Inflammatory macrophage (primary cell): ENCODE measurements around the gene ADGRG6.

Experiments used
- DNase-seq, 2 donors: peaks; one replicate each; pipeline ENCODE4 v3.0.0-alpha.2; 2020 to 2022

The ADGRG6 gene

DNA sequence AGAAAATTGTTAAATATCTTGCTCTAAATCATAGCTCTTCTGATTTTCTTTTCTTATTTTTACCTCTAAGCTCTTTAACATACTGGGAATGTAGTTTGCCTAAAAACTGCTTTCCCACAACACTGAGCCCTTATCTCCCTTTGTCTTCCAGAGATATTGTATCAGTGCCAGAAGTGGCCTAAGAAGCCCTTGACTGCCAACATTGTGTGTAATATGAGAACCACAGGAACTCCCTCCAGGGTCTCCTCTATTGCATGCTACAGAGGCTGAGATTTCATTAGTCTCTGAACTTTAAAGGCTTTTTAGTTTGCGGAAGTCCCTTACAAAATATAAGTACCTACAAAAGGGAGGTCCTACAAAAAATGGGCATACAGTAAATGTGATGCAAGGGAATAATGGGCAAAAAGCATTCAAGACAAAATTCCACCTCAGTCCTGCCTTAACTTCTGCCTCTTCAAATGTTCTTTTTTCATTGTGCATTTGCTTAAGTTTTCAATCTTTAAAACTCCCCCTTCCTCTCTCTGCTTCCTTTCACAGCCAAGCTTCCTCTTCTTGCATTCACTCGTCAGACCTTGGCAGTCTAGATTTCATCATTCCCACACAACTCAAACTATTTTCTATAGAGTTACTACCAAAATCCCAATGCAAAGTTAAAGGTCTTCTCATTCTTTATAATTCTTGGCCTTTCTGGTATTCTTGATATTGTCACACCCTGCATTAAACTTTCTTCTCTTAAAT, 76.5 kb downstream of the ADGRG6 start:
- peak; percentile 40 to 68 for DNase-seq

DNA sequence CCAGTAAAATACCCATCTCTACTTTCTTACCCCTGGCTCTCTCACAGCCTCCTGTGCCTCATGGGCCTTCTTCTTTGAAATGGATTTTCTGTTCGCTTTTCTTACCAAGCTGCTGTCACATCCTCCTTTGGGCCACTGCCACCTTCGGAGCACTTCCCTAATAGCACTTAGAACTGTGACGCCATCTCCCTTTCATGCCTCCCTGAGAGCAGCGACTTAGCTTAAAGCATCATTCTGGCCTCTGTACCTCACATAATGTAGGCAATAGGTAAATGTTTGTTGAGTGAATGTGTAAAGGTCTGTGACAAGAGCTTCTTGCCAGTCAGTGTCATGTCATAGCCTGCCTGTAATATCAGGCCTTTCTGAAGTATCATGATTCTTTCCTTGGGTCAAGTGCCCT, 78.8 kb downstream of the ADGRG6 start:
- DNase-seq: peak; percentile 39 to 54

DNA sequence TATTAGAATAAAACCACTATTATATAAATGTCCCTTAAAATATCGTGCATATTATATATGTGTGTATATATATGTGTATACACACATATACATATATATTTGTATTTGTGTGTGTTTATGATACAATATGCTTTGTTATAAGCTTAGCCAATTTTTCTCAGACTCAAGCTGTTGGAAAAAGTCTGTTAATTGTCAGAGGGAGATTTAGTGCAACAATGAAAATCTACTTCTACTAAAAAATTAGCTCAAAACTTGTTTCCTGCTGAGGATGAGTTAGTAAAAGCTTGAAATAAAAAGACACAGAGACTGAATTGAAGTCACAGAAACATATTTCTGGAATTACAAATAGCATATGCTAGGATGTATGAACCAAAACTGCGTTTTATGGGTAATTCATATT, 79.4 kb downstream of the ADGRG6 start:
- no peak for DNase-seq

DNA sequence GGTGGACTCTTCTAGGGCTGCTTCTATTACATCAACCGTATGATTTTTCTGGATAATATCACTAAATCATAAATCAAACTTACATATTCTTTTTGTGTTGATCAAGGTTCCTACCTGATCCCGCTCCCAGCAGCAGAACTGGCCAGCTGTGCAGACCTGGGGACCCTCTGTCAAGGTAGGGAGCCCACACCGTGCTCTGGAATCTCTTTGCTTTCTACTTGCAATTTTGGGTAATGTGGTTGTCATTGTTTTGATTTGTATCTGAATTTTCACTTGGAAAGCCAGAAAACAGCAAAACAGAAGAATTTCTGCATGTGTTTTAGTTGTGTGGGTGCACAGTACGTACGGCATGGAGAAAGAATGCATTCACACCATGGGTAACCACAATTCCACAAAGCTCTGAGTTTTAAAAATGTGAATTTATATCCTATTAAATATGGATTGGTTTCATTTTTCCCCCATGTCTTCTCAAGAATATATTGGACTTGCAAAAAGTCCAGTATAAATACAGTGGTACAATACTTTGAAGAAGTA, 80.1 kb downstream of the ADGRG6 start:
- no peak for DNase-seq

DNA sequence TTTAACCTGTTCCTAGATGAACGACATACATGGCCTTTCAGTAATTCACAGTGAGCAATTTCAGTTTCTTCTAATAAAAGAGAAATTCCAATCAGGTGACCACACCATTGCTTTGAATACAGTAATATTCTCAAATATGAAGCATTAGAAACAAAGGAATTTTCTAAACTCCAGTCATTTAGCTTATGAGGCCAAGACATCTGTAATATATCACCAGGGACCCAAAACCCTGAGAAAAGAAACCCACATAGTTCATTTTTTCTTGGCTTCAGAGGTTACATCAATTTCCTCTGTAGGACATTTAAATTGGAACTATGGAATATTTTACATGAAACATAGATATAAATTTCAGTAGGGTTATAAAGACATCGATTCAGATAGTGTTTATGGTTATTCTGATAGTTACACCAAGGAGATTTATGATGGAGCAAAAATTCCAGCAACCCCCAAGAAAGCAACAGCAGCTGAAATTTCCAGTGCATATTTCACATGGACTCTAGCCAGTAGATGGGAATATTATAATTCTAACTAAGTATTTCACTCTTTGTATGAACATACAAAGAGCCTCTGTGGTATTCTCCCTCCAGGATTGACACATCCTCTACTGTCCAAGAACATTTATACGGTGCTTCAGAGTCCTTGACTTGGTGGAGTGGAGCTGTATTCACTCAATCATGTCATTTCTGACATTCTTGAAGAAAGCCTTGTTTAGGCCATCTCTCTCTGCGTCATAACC, 82.9 kb downstream of the ADGRG6 start:
- DNase-seq: no peak

DNA sequence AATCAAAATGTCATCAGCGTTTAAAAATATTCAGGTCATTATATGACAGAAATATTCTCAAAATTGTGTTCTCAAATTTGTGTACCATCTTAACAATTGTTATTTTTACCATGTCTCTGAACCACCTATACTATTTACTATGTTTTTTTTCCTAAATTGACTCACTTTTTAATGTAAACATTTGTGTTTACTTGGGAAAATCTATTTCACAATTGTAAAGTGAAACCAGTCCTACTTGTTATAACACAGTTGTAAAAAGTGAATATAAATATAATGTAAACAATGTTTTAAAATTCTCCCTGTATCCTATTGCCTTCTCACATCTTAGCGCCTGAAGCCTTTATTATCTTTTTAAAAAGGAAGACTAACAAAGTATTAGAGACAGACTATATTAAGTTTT, 83.5 kb downstream of the ADGRG6 start:
- DNase-seq: no peak

DNA sequence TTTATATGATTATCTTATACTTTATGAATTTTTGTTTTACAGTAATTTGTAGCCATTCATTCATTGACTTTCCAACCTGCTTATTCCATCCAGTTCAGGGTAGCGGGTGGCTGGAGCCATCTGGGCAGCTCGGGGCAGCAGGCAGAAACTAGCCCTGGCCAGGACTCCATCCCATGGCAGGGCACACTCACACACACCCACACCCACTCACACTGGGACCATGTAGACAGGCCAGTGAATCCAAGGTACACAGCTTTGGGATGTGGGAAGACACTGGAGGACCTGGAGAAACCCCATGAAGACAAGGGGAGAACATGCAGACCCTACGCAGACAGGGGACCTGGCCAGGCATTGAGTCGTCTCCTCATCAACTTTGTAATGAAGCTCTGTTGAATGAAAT, 84.8 kb downstream of the ADGRG6 start:
- no peak for DNase-seq

DNA sequence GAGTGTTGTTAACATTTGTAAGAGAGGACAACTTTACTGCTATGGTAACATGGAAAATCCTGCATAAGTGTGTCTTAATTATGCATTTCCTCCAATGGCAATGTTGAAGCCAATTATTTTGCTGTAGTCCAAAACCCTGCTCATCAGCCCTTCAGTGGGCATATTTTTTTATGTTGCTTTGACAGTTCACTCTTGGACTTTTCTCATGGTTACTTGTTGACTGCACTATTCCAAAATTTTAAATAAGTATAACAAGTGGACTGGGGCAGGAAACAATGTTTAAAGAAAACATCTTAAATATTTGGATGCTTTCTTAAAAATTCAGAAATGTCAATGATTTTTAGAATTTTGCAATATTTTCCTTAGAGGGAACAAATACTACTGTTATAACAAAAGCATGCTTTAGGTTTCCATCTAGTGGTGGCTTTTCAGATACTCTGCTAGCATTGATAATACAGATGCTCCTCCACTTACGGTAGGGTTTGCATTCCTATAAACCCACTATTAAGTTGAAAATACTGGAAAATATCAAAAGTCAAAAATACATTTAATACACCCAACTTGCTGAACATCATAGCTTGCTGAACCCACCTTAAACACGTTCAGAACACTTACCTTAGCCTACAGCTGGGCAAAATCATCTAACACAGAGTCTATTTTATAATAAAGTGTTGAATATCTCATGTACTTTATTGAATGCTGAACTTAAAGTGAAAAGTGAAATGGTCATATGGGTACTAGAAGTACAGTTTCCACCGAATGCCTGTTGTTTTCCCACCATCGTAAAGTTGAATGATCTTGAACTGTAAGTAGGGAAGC, 86.4 kb downstream of the ADGRG6 start:
- DNase-seq: peak; percentile 34 to 63

DNA sequence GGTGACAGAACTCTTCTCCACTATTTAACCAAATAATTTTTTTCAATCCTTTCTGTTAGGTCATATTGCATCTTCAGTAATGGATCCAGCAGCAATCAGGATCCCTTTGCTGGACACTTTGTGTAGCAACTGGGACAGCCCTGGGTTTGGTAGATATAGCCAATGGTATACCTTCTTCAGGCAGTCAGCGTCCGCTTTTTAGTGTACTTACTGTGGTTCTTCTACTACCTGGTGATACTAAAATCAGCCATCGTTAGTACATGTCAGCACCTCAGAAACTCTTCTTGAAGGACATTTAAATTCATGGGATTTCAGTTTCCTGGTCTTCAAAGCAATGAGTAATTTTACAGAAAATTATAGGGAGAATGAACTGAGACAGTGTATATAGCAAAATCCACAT, 93.5 kb downstream of the ADGRG6 start:
- DNase-seq: no peak

DNA sequence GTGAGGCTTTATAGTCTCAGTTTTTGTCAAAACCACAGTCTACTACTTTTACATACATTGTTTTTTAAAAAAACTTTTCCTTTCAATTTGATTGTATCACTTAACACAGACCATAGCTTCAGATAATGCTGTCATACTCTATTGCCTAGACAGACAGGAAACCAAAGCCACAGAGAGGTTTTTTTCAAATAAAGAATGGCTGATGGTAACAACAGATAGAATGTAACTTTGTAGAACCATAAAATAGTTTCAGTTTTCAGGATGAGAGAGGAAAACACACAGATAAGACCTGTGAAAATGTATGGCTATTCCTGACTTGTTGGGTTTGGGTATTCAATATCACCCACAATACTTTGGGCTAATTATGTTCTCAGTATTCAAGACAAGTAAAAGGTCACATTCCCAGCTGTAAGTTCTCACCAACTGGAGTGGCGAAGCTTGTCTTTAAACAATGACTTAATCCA, 94.0 kb downstream of the ADGRG6 start:
- DNase-seq: no peak

DNA sequence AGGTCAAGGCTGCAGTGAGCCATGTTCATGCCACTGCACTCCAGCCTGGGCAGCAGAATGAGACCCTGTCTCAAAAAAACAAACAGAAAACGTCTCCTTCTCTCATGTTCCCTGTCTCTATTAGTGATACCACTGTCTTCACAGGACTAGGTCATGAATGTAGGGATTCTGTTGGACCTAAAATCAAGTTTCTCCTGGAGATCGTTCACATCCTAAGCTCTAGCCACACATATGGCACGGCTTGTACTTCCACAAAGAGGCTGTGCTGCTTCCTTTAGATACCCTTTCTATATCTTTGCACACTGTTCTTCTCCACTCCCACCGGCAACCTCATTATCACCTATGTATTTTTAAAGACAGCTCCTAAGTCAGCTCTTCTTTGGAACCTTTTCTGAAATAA, 96.5 kb downstream of the ADGRG6 start:
- no peak for DNase-seq

DNA sequence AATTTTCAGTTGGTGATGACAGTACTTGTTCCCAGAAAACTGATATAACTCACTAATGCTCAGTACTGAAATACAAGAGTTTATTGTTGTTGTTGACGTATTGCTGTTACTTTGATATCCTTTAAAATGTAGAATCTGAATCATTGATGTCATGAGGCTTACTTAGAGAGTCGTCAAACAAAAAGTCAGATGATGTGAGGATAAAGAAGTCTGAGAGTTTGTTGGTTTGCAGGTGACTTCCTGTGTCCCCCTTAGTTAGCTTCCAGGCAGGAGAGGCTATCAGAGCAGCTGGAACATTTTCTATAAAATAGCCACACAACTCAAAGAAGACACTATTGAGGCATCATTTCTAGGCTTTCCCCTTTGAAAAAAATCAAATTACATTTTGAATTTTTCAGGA, 97.9 kb downstream of the ADGRG6 start:
- no peak for DNase-seq

DNA sequence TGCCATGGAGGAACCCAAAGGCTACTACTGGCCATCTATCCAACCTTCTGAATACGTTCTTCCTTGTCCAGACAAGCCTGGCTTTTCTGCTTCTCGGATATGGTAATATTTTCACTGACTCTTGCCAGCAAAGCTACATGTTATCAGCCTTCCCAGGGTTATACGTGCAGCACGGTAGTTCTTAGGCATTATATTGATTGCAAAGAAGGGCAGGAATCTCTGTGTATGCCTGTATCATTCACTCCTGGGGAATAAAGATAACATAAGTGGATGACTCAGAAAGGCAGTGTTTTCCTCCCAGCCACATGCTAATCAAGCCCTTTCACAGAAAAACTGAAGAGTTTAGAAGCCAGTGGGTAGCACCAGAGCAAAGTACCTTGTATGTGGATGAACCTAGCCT, 98.7 kb downstream of the ADGRG6 start:
- DNase-seq: no peak

DNA sequence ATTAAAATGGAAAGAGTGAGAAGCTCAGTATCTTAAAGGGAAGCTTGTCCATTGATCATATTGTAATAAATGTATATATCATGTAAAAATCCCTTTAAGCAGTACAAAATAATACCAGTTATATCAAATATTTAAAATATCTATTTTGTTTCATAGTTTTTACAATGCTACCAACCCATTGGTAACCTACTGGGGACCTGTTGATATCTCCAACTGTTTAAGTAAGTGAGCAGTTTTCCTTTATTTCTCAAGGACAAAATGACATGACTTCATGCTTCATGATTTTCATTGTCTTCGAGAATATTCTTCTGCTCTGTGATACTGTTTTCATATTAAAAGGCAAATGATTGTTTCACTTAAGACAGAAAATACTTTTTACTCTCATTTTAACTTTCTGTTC, 100.0 kb downstream of the ADGRG6 start:
- DNase-seq: no peak

DNA sequence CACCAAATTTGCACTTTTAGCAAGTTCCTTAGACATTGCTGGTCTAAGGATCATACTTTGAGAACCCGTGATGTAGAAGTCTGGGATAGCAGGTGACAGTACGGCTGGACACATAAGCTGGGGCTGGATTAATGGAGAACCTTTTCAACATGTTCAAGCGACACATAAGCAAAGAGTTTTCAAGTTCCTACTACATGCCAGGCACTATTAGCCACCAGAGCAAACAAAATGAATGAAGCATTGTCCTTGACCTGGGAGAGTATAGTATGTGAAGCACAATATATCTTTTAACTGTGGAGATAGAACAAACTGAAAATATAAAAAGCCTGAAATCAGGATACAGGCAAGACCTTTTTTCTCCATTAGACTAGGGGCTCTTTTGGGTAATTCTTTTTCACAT, 102.9 kb downstream of the ADGRG6 start:
- no peak for DNase-seq

DNA sequence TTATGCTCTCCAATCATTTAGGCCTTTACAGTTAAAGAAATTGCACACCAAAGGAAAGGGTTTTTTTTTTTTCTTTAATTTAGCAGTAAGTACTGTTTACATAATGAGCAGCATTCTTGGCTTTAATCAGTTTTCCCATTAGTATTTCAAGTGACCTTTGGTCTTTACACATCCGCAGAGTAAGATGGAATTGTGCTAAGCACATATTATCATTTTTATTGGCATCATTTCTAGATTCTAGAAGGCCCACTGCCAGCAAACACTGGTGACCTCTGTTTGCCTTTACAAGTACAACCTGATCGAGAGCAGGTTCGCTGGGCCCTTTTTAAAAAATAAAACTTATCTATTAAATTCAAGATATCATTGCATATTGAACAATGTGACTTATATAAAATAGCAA, 104.3 kb downstream of the ADGRG6 start:
- no peak for DNase-seq

DNA sequence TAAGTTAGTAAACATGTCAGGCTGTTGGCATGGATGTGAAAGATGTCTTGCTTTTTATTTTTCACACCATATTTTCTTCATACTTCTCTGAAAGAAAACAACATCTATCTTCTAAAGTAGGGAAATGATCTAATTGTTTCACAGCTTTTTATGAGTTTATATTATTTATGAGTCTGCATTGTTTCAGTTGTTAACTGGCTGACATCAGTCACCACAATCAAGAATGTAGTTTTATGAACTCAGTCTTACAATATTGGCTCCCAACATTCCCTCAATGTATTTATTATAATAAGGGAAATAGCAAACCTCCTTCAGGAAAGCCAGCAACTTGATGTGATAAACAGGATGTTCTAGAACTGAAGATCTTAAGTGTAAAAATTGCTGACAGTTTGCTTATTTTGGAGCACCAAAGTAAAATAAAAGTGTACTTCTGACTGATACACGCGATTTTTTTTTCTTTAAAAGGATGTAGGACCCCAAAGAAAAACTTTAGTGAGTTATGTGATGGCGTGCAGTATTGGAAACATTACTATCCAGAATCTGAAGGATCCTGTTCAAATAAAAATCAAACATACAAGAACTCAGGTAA, 106.0 kb downstream of the ADGRG6 start:
- no peak for DNase-seq

DNA sequence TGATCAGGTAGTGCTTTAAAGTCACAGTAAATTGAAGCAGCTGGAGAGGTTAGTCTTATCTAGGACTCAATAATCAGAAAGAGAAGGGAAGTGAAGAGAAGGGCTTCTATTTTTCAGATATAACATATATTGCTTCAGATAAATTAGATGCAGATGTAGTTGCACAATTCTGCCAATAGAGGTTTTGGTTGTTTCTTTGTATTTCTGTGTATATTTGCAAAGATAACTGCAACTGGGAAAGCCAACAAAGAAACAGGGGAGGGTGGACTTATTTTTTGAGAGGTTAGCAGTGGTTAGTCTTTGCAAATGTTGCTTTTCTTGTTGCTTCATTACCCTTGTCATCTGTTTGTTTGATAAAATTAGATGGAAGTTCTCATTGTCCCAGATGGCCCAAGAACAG, 106.6 kb downstream of the ADGRG6 start:
- DNase-seq: no peak

DNA sequence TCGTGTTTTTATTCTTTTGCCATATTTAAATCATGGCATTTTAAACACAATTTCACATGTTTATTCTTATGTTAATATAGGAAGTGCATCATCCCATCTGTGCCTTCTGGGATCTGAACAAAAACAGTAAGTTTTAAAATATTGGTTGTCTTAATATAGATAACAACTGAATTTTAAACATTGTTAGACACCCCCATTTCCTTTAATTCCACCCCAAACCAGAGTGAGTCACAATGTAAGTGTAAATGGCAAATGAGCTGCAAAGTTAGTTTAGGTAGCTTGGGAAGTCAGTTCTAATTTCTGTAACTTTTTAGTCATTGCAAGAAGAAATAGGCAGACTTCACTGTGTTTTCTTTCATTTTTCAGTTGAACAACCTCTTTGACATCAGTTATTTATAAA, 108.0 kb downstream of the ADGRG6 start:
- DNase-seq: no peak

DNA sequence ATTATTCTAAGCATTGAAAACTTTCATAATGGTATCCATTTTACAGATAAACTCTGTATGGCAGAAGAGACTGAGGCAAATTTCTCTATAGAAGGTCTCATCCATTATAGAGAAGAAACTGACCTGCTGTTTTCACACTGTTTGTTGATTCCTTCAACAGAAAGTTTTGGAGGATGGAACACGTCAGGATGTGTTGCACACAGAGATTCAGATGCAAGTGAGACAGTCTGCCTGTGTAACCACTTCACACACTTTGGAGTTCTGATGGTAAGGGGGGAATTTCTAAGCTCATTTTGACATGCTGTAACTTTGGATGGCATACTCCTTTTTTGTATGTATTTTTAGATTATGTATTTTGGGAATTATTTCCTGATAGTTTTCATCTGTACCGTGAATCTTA, 109.3 kb downstream of the ADGRG6 start:
- no peak for DNase-seq

DNA sequence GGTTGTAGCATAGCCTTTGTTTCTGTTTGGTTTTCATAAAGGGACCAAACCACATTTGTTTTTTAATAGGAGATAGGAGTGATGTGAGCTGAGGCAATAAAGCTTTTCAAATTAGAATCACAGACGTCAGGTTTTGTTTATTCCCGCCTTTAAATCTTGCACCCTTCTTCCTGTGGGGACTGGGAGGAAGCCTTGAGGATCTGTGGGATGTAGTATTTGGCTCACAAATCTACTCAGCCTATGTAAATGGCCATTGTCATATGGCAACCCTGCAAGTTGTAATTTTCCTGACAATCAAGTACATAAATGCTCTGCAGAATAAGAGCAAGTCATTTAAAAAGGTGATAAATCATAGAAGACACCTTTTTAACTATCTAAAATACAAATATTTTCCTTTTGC, 110.4 kb downstream of the ADGRG6 start:
- DNase-seq: no peak

DNA sequence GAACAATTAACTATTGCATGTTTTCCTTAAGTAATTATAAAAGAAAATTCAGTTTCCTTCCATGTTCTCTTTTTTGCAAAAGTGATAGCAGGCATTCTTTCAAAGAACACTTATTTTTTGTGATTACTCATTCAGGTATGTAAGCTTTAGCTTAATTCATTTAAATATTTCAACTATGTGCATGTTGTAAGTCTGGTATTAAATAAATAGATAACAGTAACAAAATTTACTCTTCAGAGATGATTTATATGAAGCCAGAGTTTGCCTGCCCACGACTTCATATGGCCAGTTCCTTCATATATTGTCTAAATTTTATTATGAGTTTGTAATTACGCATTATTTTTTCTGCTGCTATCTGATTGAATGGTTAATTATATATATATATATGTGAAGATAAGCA, 110.9 kb downstream of the ADGRG6 start:
- DNase-seq: no peak

DNA sequence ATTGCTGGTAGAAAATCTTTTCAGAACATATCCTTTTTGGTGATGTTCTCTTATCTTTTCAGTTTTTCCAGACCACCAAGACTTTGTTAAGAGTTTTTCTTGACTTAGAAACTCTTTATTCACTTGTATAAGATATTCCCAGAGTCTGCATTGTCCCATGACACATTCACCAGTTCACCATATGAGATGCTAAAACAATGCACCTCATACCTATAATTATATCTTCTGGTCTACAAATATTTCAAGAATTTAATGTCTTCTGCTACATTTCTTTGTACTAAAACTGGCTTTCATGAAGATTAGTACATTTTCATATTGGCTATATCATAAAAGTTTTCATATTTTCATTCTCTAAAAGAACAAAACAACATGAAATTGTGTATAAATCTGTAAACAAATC, 111.3 kb downstream of the ADGRG6 start:
- no peak for DNase-seq
